ENCODE results near the gene CDK6. TPM values are rescaled to one million over a fixed set of nuclear protein-coding genes. Genes with fewer than 3 reads are reported as not detected.

The CDK6 gene
- total and polyA plus RNA-seq, 10 of the 15 experiments (the other 5 are each of a cell fraction or from before 2014, with no cell fraction given), result 8.0 to 118 (median 45.8) TPM

GRCh38 chr7:92826258-92826938, 10.0 kb downstream of the CDK6 start (continued):
- TF ChIP-seq, protein P1, sequence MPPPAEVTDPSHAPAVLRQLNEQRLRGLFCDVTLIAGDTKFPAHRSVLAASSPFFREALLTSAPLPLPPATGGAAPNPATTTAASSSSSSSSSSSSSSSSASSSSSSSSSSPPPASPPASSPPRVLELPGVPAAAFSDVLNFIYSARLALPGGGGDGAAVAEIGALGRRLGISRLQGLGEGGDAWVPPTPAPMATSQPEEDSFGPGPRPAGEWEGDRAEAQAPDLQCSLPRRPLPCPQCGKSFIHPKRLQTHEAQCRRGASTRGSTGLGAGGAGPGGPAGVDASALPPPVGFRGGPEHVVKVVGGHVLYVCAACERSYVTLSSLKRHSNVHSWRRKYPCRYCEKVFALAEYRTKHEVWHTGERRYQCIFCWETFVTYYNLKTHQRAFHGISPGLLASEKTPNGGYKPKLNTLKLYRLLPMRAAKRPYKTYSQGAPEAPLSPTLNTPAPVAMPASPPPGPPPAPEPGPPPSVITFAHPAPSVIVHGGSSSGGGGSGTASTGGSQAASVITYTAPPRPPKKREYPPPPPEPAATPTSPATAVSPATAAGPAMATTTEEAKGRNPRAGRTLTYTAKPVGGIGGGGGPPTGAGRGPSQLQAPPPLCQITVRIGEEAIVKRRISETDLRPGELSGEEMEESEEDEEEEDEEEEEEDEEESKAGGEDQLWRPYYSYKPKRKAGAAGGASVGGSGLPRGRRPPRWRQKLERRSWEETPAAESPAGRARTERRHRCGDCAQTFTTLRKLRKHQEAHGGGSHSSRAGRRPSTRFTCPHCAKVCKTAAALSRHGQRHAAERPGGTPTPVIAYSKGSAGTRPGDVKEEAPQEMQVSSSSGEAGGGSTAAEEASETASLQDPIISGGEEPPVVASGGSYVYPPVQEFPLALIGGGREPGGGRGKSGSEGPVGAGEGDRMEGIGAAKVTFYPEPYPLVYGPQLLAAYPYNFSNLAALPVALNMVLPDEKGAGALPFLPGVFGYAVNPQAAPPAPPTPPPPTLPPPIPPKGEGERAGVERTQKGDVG (CRISPR knock-in tag; IDR thresholded peaks at IDR 0.05), result no peak
- TF ChIP-seq, protein P2, sequence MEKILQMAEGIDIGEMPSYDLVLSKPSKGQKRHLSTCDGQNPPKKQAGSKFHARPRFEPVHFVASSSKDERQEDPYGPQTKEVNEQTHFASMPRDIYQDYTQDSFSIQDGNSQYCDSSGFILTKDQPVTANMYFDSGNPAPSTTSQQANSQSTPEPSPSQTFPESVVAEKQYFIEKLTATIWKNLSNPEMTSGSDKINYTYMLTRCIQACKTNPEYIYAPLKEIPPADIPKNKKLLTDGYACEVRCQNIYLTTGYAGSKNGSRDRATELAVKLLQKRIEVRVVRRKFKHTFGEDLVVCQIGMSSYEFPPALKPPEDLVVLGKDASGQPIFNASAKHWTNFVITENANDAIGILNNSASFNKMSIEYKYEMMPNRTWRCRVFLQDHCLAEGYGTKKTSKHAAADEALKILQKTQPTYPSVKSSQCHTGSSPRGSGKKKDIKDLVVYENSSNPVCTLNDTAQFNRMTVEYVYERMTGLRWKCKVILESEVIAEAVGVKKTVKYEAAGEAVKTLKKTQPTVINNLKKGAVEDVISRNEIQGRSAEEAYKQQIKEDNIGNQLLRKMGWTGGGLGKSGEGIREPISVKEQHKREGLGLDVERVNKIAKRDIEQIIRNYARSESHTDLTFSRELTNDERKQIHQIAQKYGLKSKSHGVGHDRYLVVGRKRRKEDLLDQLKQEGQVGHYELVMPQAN (conservative IDR thresholded peaks at IDR 0.05), result no peak
- TF ChIP-seq CHD4 (IDR thresholded peaks at IDR 0.05) (no peak), RAD21 (IDR thresholded peaks at IDR 0.05; ENCODE audit: insufficient read depth, low read depth, low read length) (no peak), TAF1 (IDR thresholded peaks at IDR 0.05; ENCODE audit: borderline replicate concordance, low read depth, low read length) (no peak), POU2F2 (IDR thresholded peaks at IDR 0.05; ENCODE audit: borderline replicate concordance, low read depth, low read length) (no peak), SREBF2 (IDR thresholded peaks at IDR 0.05; ENCODE audit: low read length) (no peak), EED (IDR thresholded peaks at IDR 0.05; ENCODE audit: low read depth) (no peak)

Measured in GM12878 (cell line).